HG02642 (cell line): Measurements from ENCODE around the gene POU3F2.

Experiments used
- ATAC-seq: cut with Tn5 transposase; IDR thresholded peaks from one replicate; pipeline ENCODE4 v1.9.1; 2021; ENCODE audit warnings: mild to moderate bottlenecking; ENCODE audit not compliant: unreplicated experiment, poor library complexity

POU3F2 gene

GRCh38 chr6:98828941-98829411 is 5.4 kb upstream of the POU3F2 start:
- ATAC-seq, result no peak

- ATAC-seq, result no peak
Observed at GRCh38 chr6:98830146-98830545, 4.2 kb upstream of the POU3F2 start.

GRCh38 chr6:98831057-98831958 is 3.1 kb upstream of the POU3F2 start:
- no peak for ATAC-seq

GRCh38 chr6:98831959-98832283 is 2.5 kb upstream of the POU3F2 start:
- no peak for ATAC-seq

- no peak for ATAC-seq
Observed at GRCh38 chr6:98832284-98833056, 1.9 kb upstream of the POU3F2 start.

GRCh38 chr6:98833057-98833306 is 1.4 kb upstream of the POU3F2 start:
- ATAC-seq, result peak; percentile 25

- ATAC-seq, result peak; percentile 10
Observed at GRCh38 chr6:98833307-98834059, 891 bp upstream of the POU3F2 start.

- ATAC-seq, result peak; percentile 8
Observed at GRCh38 chr6:98835149-98836024, 1.0 kb downstream of the POU3F2 start.

- no peak for ATAC-seq
Observed at GRCh38 chr6:98836025-98836961, 1.9 kb downstream of the POU3F2 start.

- no peak for ATAC-seq
Observed at GRCh38 chr6:98836962-98837944, 2.9 kb downstream of the POU3F2 start.

- ATAC-seq, result no peak
Observed at GRCh38 chr6:98838032-98838431, 3.7 kb downstream of the POU3F2 start.

- ATAC-seq, result no peak
Observed at GRCh38 chr6:98838975-98839374, 4.6 kb downstream of the POU3F2 start.

GRCh38 chr6:98839781-98840361 is 5.5 kb downstream of the POU3F2 start:
- ATAC-seq, result no peak

- ATAC-seq, result no peak
Observed at GRCh38 chr6:98840385-98840784, 6.0 kb downstream of the POU3F2 start.

GRCh38 chr6:98840996-98841513 is 6.7 kb downstream of the POU3F2 start:
- ATAC-seq, result no peak

GRCh38 chr6:98841621-98842341 is 7.4 kb downstream of the POU3F2 start:
- ATAC-seq, result no peak
